HG03175 (cell line): ENCODE results near the gene BANF1.
A peak's percentile ranks its signal among the peaks of the same experiment; 100 is the strongest.
"Not testable (repeated sequence)": the region's sequence is repeated elsewhere in the genome, so short reads cannot be mapped to it uniquely, and the experiment has no call there.

Experiments
- ATAC-seq: cut with Tn5 transposase; IDR thresholded peaks from one replicate; pipeline ENCODE4 v1.9.1; 2021; ENCODE audit warnings: mild to moderate bottlenecking, moderate library complexity; ENCODE audit not compliant: unreplicated experiment

The BANF1 gene

DNA sequence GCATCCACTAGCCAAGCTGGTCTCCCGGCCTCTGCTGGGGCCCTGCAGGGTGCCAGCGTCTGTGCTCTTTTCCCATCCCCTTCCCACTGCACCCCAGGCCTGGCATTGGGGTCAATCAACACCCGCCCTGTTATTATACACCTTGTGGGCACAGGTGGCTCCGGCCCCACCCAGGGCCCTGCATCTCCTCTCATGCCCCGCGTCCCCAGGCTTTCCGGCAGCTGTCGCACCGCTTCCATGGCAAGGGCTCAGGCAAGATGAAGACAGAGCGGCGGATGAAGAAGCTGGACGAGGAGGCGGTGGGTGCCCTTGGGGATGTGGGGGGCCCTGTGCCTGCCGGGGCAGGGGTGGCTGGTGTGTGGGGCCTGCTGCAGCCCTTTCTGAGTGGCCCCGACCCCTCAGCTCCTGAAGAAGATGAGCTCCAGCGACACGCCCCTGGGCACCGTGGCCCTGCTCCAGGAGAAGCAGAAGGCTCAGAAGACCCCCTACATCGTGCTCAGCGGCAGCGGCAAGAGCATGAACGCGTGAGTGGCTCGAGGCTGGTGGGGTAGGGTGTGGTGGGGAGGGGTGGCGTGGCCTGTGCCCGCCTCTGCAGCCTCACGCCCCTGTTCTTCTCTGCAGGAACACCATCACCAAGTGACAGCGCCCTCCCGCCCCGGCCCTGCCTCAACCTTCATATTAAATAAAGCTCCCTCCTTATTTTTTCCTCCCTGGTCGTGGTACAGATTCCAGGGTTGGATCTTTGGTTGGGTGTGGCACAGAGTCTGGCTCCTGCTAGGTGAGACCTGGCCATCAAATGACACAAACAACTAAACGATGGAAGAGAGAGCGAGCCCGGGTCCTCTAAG lies 23.7 kb upstream of the BANF1 start:
- no peak for ATAC-seq

DNA sequence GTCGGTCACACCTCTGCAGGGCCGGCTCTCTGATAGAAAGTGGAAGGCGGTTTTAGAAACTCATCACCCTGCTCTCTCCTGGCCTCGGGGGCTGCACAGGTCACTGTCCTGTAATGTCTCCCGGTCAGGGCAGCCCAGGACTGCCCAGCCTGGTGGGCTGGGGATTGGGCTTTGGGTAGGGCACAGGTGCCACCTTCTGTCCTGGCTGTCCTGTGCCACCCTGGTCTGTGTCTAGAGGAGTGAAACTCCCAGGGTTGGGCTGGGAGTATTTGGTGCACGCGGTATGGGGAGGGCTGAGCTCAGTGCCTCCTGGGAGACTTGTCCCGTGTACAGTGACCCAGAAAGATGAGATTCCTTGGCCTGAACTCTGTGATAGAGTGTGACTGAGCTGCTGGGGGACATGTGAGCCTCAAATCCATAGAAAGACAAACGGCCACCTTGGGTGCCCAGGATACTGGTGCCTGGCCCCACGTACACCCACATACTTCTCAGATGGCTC lies 23.0 kb upstream of the BANF1 start:
- ATAC-seq = no peak

DNA sequence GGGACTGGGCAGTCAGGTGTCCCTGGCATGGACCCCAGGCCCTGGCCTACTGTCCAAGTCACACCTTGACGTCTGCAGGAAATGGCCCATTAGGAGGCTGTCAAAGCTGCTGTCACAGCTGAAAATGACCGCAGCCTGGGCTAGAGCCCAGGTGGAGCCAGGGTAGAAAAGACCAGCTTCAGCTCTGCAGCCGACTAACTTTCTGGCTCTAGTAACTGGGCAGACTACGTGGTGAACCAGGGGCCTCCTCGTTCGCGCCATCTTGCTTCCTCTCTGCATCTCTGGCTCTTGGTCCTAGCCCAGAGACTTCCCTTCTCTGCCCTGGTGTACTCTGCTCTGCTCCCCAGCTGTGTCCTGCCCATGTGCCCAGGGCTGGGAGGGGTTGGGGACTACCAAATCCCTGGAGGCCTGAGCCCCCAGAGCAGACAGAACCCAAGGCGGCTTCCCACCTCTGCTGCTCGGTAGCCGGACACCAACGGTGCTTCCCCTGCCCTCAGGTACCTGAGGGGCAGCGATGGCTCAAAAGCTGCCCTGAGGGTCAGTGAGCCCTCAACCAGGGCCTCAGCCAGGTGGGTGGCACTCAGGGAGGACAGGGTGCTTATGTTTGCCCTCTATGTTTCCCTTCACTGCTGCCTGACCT lies 21.1 kb upstream of the BANF1 start:
- ATAC-seq = no peak

DNA sequence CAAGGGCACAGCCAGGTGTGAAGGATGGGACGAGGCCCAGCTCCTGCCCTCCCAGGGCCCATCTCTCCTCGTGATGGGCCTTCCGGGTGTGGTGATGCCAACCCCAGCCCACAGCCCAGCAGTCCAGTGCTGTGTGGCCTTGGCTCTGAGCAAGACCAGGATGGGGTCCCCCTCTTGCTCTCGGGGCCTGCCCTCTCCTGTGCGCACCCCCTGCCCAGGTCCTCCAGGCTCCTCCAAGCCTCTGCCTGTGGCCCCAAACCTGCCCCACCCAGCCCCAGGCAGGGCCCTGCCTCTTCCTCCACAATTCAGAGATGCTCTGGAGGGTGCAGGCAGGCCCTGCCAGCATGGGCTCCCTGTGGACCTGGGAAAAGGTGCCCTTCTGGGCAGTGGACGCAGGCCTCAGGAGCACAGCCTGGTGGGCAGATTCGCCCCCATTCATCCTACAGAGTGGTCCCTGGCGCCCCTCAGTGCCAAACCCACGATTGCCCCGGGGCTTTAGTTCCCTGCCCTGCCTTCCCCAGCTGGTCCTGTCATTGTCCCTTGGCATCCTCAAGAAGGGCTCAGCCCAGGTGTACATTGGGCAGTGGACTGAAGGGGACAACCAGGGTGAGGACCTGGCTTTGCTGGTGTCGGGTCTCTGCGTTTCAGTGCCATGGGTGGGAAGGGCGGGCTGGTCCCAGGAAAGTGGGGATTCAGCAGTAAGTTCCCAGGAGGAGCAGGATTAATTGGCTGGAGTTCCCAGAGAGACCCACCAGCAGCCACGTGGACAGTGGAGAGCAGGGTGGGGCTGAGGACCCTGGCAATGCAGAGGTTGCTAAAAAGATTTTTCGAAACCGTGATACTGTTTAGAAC lies 20.1 kb upstream of the BANF1 start:
- ATAC-seq = no peak

DNA sequence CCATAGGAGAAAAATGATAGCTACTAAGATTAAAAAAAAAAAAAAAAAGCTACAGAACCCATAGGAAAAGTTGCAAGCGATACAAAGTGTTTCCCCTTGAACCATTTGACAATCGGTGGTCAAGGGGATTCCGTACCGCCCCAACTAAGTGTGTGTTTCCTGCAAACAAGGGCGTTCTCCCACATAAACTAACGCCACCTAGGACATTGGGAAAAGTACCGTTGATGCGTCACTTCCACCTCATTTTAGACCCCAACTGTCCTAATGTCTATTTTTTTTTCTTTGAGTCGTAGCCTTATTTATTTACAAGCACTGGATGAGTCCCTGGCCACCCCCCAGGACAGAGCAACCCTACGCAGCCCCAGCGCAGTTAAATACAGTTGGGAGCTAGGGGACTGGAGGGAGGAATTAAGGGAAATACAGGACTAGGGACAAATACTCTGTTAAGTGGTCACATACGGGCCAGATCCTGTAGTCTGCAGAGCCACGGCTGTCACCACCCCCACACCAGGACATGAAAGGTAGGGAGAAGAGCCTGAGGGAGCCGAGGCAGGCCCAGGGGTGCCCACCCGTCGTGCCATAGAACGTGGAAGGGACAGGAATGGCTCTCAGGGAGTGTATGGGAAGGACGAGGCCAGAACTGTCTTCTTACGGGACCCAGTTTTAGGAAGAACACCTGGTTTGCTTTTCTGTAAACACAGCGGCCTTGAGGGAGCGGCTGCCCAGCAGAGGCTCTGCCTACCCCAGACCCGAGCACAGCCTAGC lies 19.3 kb upstream of the BANF1 start:
- no peak for ATAC-seq

DNA sequence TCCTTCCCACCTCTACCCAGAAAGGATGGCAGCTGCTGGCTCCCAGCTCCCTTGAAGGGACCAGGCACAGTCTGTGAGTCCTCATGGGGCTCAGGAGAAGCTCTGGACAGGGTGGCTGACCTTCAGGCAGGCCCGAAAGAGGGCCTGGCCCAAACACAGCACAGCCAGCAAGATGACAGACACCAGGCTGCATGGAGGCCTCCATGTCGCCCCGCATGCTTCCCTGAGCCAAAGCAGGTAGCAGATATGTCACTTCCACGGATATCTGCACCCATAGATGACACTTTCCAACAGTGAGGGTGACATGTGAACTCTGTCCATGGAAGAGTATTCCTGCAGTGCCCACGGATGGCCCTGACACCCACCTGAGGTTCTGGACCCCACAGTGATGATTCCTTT lies 18.7 kb upstream of the BANF1 start:
- no peak for ATAC-seq

DNA sequence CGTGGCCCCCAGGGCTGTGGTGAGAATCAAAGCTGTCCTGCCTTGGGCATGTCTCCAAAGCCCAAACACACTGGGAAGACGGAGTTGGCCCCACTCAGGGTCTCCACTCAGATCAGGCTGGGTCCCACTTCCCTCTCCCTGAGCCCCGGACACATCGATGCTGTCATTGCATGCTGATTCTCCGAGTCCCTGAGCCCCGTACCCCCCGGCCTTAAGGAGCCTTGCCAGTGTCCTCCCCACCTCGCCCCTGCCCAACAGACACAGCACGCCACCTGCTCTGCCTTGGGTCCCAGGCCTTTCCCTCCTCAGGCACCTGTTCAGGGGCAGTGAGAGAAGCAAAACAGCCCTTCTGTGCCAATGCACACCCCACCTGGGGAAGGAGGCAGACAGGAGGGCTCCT lies 15.0 kb upstream of the BANF1 start:
- no peak for ATAC-seq

DNA sequence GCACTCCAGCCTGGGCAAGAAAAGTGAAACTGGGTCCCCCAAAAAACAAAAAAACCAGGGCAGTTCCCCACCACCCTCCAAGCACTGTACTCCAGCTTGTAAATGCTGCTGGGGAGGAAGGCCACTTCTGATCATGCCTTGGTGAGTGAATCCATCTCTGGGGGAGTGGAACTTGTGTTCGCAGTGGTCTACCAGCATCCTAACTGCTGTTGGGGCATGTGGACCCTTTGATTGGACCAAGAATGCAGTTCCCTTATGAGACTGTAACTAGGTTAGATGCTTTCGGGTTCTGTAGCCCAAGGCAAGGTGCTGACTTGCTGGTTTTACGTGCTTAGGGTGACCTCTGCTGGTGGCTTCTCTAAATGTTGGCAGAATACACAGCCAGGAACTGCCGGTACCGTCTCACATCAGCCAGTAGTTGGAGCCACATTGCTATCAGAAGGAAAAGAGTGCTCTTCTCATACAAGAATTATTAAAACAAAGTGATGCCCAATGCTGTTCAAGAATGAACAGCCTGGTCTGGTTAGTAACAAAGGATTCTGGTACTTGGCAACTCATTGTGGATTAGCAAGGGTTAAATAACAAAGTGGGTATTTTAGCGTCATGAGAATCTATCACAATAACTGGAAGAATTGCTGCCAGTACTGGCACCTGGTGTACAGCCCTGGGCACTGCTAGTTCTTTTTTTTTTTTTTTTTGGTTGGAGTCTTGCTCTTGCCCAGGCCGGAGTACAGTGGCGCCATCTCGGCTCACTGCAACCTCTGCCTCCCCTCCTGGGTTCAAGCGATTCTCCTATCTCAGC lies 13.3 kb upstream of the BANF1 start:
- ATAC-seq = peak; percentile 85

DNA sequence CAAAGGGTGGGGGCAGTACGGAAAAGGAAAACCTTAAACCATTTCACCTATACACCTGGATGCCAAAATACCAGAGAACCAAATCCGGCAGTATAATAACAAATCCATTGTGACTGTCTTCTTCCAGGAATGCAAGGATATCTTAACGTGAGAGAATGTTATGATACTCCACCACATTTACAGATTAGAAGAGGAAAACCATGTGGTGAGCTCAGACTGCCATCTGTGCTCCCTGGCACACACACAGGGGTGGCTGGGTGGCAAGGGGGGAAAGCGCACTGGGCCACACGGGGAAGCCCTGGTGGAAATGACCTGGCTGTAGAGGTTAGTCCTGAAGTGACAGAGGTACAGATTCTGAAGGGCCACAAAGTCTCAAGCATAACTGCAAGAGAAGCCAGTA lies 10.2 kb upstream of the BANF1 start:
- ATAC-seq = no peak

DNA sequence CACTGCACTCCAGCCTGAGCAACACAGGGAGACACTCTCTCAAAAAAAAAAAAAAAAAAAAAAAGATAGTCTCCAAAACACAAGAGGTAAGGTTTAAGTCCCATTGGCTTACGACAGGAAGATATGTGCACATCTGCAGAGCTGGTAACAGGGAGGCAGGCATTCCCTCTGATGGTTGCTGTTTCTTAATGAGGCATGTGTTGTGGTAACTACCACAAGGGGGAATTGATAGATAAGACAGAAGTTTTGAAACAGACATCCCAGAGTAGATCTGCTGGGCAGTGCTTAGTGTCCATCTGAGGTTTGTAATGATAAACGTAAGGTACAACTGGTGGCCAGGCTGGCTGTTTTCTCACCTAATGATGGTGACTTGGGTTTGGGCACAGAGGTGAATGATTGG lies 5.0 kb upstream of the BANF1 start:
- no peak for ATAC-seq

DNA sequence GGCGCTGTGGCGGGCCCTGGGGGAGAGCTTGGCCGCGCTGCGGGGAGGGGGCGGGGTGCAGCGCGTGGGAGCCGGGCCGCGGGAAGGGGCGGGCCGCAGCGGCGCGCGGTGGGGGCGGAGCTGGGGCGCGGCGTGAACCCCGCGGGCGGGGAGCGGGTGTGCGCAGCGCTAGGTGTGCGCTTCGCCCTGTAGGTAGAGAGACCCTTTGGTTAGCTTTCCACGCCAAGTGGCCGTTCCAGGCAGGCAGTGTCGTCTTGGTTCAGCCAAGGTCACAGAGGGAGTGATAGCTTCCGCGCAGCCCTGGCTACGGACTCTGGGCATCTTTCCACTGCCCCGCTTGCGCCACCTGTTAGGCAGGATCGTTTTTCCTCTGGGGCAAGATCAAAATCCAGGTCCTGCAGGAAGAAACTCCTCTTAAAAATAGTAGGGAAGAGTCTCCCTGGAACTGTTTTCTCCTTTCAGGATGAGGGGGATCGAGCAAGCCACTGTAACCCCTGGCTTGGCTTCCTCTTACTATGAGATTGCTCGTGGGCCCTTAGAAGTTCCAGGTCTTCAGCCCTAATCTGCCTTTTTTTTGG lies 434 bp downstream of the BANF1 start:
- peak; percentile 44 for ATAC-seq

DNA sequence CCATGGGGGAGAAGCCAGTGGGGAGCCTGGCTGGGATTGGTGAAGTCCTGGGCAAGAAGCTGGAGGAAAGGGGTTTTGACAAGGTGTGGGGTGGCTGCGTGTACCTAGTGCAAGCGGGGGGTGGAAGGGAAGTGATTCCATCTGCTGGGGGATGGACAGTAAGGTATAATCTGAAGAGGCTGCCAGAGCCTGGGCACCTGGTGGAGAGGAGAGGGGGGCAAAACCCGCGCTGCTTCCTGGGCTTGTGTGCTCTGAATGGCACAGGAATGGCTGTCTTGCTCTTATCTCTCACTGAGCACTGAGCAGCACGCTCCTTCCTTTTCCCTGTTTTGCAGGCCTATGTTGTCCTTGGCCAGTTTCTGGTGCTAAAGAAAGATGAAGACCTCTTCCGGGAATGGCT lies 988 bp downstream of the BANF1 start:
- ATAC-seq = no peak

DNA sequence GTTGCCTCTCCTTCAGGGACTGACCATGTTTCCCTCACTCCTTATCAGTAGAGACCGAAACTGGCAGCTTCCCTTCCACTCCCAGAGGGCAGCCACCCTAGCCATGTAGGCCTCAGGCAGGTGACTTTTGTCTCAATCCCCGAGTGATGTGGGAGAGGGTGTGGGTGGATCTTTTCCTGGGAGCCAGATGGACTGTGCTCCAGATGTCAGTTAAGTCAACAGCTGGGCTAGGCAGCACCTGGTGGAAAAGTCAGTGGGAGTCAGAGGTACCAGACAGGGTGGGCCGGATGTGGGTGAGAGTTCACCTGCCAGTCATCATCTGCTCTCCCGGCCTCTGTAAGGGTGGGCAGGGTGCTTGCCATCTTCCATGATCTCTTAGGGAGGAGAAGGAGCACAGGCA lies 1.9 kb downstream of the BANF1 start:
- ATAC-seq = no peak

DNA sequence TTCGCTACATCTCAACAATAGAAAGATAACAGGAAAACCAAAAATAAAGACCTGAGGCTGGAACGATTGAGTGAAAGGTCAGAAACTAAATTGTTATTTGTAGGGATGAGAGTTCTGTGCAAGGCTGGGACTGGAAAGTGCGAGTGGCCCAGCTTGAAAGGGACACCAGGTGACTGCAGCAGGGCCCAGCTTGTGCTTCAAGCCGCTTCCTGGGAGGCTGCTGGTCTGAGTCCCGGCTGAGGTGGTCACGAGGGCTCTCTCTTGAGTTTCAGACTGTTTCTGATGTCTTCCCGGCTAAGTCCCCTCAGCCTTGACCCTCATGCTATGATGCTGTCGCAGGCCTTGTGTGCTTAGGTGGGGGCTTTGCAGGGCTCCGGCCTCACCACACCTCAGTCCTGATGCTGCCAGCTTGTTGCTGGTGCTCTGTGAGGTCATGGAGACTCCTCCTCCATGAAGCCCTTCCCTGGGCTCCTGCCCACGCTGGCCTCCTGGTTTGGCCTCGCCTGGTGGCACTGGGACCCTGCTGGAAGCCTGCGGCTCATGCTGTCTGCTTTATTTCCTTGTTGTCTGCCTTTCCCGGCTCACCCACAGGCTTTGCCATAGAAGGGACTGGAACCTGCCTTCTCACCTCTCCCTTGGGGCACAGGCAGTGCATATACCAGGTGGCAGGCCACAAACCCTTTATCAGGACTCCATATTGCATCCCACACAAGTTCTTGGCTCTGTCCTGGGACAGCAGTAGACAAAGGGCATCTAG lies 4.0 kb downstream of the BANF1 start:
- ATAC-seq = no peak

DNA sequence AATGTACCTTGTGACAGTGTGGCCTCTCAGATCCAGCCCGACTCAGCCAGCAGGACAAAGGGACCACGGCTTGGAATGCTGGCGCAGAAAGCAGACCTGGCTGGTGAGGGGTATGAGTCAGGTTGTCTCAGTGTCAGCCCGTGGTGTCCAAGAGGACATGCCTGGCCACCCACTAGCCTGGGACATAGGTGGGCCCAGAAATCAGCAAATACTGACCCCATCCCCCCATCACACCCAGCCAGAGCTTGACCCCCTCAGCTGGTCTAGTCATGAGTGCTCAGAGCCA lies 4.5 kb downstream of the BANF1 start:
- no peak for ATAC-seq

DNA sequence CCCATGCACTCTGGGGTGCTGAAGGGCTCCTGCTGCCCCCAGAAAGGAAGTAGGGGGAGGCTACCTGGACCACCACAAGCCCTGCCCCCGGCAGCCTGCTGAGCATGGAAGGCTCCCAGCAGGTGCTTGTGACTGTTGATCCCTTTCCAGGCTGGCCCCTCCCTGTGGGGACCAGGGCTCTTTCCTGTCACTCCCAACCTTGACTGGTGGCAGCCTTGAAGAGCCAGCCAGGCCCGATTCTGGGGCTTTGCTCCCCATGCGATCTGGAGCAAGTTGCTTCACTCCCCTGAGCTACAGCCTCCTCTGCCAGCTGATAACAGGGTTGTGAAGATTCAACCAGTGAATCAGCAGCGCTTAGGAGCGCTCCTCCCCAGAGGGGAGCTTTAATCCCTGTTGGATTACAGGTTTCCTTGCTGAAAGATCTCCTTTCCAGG lies 4.9 kb downstream of the BANF1 start:
- no peak for ATAC-seq

DNA sequence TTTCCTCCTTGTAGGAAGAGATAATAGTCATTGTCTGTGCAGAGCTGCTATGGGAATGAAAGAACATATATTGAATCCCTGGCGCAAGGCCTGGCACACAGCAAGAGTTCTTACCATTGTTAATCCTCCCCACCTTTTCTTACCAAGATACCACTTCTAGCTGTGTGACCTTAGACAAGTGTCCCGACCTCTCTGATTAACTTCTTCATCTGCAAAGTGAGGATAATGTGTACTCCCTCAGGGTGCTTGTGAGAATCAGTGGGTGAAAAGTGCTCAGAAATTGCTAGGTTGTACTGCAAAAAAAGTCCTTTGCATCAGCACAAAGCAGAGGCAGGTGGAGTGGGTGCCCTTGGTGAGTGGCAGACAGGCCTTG lies 5.8 kb downstream of the BANF1 start:
- ATAC-seq = no peak

DNA sequence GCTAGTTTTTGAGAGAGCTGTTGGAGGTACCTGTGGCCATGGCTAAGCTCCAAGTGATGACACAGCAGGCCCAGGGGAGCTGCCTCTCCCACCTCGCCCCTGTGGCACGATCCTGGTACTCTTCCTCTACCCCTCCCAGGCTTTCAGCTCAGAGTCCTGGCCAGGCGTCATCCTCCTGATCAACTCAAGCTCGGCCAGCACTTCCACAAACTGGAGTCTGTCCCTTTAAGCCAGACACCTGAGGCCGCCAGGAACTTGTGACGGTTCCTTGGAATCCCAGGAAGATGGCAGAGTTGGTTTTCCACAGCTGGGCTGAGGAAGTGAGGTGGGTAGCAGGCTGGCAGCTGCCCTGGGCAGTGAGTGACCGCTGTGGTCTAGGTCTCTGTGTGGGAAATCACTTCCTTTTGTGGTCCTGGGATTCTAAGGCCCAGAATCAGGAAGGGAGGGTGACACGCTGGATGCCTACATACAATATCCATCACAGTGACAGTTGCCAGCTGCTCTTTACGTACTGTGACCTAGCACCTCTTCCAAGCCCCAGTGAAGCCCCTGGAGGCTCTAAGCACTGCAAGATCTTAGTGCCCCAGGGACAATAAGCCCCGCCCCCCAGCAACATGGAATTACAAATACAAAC lies 6.3 kb downstream of the BANF1 start:
- ATAC-seq = no peak

DNA sequence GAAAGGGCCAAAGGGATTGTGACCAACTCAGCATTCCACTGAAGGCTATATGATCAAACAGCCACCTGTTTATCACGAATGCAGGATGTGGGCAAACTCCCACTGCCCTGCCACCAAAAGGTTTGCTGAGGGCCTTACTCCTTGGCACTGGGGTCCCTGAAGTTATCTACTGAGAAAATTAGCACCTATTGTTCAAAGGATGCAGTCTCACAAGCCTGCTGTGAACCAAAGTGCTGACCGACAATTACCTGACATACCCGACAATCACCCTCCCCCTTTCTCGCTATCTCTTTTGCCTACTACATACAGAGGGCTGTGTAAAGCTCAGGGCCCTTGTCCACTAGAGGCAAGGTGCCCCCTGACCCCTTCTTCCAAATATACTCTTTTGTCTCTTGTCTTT lies 7.7 kb downstream of the BANF1 start:
- not testable (repeated sequence) for ATAC-seq
